Measurements from ENCODE around the gene PPP4R2. TPM values are rescaled to one million over a fixed set of nuclear protein-coding genes. Genes with fewer than 3 reads are reported as not detected.

The PPP4R2 gene
- total and polyA plus RNA-seq, 2 of the 4 experiments (the other 2 are of a cell fraction), result 13.5 to 31.4 TPM

- no TSS peak for BruUV-seq (replicated peaks)
- peaks cover 84% of the 10 kb centered on the region for H4K20me1 ChIP-seq (ENCODE audit: insufficient read depth, low read length)
- TF ChIP-seq MAZ (IDR thresholded peaks at IDR 0.05; ENCODE audit: borderline replicate concordance, low read depth, low read length) (no peak), FOS (IDR thresholded peaks at IDR 0.05; ENCODE audit: low read depth, low read length) (no peak), USF2 (IDR thresholded peaks at IDR 0.05; ENCODE audit: low read depth, low read length) (no peak), RFX5 (IDR thresholded peaks at IDR 0.05; ENCODE audit: low read depth, low read length) (no peak), CTCF (conservative IDR thresholded peaks at IDR 0.05; ENCODE audit: low read depth, low read length) (no peak), SMC3 (IDR thresholded peaks at IDR 0.05; ENCODE audit: low read depth, low read length) (no peak), RAD21 (IDR thresholded peaks at IDR 0.05; ENCODE audit: low read length) (no peak), NFE2L2 (IDR thresholded peaks at IDR 0.05; ENCODE audit: low read depth, low read length) (no peak), MXI1 (IDR thresholded peaks at IDR 0.05; ENCODE audit: borderline replicate concordance, low read depth, low read length) (no peak), POLR2A (IDR thresholded peaks at IDR 0.05; ENCODE audit: low read depth, low read length) (no peak), CHD1 (IDR thresholded peaks at IDR 0.05; ENCODE audit: low read depth, low read length) (no peak), MAFK (IDR thresholded peaks at IDR 0.05; ENCODE audit: low read depth, low read length) (no peak), BHLHE40 (IDR thresholded peaks at IDR 0.05; ENCODE audit: low read depth, low read length) (no peak), CEBPB (IDR thresholded peaks at IDR 0.05; ENCODE audit: low read depth, low read length) (no peak), ELK1 (IDR thresholded peaks at IDR 0.05; ENCODE audit: borderline replicate concordance, low read depth, low read length) (no peak), RCOR1 (IDR thresholded peaks at IDR 0.05; ENCODE audit: insufficient replicate concordance, low read length) (no peak)
- no CpG with 5 or more reads among the region's 1 CpG for WGBS, 2 experiments (ENCODE audit: extremely low coverage in 2 of 2, insufficient read length in 1 of 2)
- ChIA-PET CTCF (no interaction called here), POLR2A (ENCODE audit: unreplicated experiment) (no interaction called here)
- H4K5ac ChIP-seq (ENCODE audit: low read depth, low read length), result no peak overlapping the region
- no peaks in the 10 kb centered on the region for H3K9me3 ChIP-seq (ENCODE audit: control insufficient read depth, insufficient read depth, low read length)
- H2BK15ac ChIP-seq (ENCODE audit: low read depth, low read length), result no peak overlapping the region
- dilution Hi-C loops (cut with HindIII; ENCODE audit: low sequenced_read_pairs, unreplicated experiment), result no loop called here
- H3K27me3 ChIP-seq (ENCODE audit: control insufficient read depth, insufficient read depth, low read length), result no peaks in the 10 kb centered on the region
- no peak overlapping the region for H3K56ac ChIP-seq (ENCODE audit: extremely low read depth, insufficient read depth, low read length)
- no peak overlapping the region for H3K4me2 ChIP-seq (ENCODE audit: low read depth, low read length)
- no peak overlapping the region for H3K4ac ChIP-seq (ENCODE audit: low read depth, low read length)
- no peak for ATAC-seq (ENCODE audit: low read depth)
- H3K18ac ChIP-seq (ENCODE audit: low read depth, low read length), result no peak overlapping the region
- intact Hi-C loops (cut with micrococcal nuclease), result no loop called here
- H3K4me1 ChIP-seq (ENCODE audit: control insufficient read depth, insufficient read depth, low read length), result no peaks in the 10 kb centered on the region; the same call in none of the 2 replicates
- H3K14ac ChIP-seq (replicated peaks; ENCODE audit: low read depth, low read length), result no peak overlapping the region
- H2BK20ac ChIP-seq (ENCODE audit: low read depth, low read length), result no peak overlapping the region
- H3K9ac ChIP-seq (ENCODE audit: low read depth, low read length), result no peak overlapping the region
- no peak for DNase-seq
- no peak overlapping the region for H2BK120ac ChIP-seq (ENCODE audit: low read depth, low read length)
- no peak overlapping the region for H3K27ac ChIP-seq (ENCODE audit: insufficient read depth, low read length)
- no peak overlapping the region for H4K91ac ChIP-seq (ENCODE audit: insufficient read depth, low read depth, low read length)
- peaks cover 1% of the 10 kb centered on the region; the same call in 1 of the 2 replicates for H3K36me3 ChIP-seq (ENCODE audit: control insufficient read depth, insufficient read depth, low read length)
- no peak overlapping the region for H2AK9ac ChIP-seq (replicated peaks; ENCODE audit: low read depth, low read length, poor library complexity)
- H2BK5ac ChIP-seq (ENCODE audit: low read depth, low read length, poor library complexity, severe bottlenecking), result no peak overlapping the region
- no peak overlapping the region for H2AFZ ChIP-seq (replicated peaks; ENCODE audit: low read length, poor library complexity)
- peaks cover 3% of the 10 kb centered on the region for H3K9me1 ChIP-seq (ENCODE audit: insufficient read depth, low read length)
- H4K8ac ChIP-seq (ENCODE audit: low read depth in 2 of 2, low read length in 2 of 2), result no peak overlapping the region
- H3K79me1 ChIP-seq (ENCODE audit: low read depth in 1 of 2, low read length in 2 of 2), result peaks cover 5 to 60% of the 10 kb centered on the region in 2 experiments
- no peak overlapping the region for H2AK5ac ChIP-seq (ENCODE audit: low read depth, low read length)
- H3K4me3 ChIP-seq (ENCODE audit: insufficient read depth, low read depth, low read length), result no peak overlapping the region
- no peak overlapping the region for H3K23ac ChIP-seq (ENCODE audit: low read depth, low read length)
- in situ Hi-C loops (cut with MboI; ENCODE audit: low sequenced_read_pairs), result no loop called here
These were observed 46.8 kb downstream of the PPP4R2 start for GRCh38 chr3:73043414-73043813.
